Measurements from ENCODE around the gene OR9Q1.
"Not testable (repeated sequence)": the region's sequence is repeated elsewhere in the genome, so short reads cannot be mapped to it uniquely, and the experiment has no call there.

Gene OR9Q1

DNA sequence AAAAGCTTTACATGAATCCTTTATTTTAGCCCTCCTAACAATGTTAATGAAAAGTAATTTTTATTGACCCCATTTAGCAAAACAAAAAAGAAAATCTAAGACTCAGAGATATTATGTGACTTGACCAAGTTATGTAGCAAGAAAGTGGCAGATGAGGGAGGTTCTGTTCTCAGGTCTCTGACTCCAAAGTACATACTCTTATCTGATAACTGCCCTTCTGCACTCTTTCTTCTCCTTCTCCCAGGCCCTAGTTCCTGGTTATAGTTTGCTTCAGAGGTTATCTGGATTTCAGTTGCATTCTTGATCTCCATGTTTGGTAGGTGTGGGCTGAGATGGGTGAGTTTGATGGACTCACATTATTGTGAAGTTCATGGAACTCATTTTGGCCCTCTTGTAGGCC is 169.7 kb downstream of the OR9Q1 start:
- Histone ChIP-seq H3K27me3 (replicated peaks in 2 of 5; ENCODE audit: control insufficient read depth in 4 of 5, insufficient read depth in 5 of 5, low read length in 4 of 5) (no peaks in the 10 kb centered on the region), H3K4me1 (ENCODE audit: control extremely low read depth in 1 of 4, control insufficient read depth in 4 of 4, insufficient read depth in 4 of 4, low read length in 3 of 4) (no peaks in the 10 kb centered on the region), H3K27ac (ENCODE audit: insufficient read depth in 1 of 2, low read depth in 1 of 2, low read length in 2 of 2, poor library complexity in 1 of 2, severe bottlenecking in 2 of 2) (no peak overlapping the region), H3K36me3 (ENCODE audit: control insufficient read depth in 4 of 4, insufficient read depth in 4 of 4, low read length in 3 of 4) (no peaks in the 10 kb centered on the region), H3K4me3 (ENCODE audit: control insufficient read depth in 1 of 7, extremely low read depth in 1 of 7, insufficient read depth in 4 of 7, low read depth in 2 of 7, low read length in 6 of 7) (no peak overlapping the region), H3K9me3 (ENCODE audit: control extremely low read depth in 1 of 5, control insufficient read depth in 4 of 5, insufficient read depth in 2 of 5, low read depth in 1 of 5, low read length in 4 of 5) (peaks cover 0 to 10% (median 0%) of the 10 kb centered on the region in 5 experiments)
- ChIA-PET CTCF (no interaction called here), POLR2A (no interaction called here)
- DNase-seq, result no peak

DNA sequence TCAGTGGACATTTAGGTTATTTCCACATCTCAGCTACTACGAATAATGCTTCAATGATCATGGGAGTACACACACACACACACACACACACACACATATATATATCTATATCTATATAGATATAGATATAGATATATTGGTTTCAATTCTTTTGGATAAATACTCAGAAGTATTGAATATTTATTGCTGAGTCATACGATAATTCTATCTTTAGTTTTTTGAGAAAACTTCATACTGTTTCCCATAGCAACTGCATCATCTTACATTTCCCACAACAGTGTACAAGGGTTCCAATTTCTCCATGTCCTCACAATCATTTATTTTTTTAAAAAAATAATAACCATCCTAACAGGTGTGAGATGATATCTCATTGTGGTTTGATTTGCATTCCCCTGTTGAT is 172.3 kb downstream of the OR9Q1 start:
- no CpG with 5 or more reads among the region's 2 CpGs for WGBS (ENCODE audit: insufficient coverage)
- no peaks in the 10 kb centered on the region for H3K4me1 ChIP-seq (ENCODE audit: control extremely low read depth in 1 of 4, control insufficient read depth in 4 of 4, insufficient read depth in 4 of 4, low read length in 3 of 4)
- H3K27me3 ChIP-seq (replicated peaks in 2 of 5; ENCODE audit: control insufficient read depth in 4 of 5, insufficient read depth in 5 of 5, low read length in 4 of 5), result no peaks in the 10 kb centered on the region
- no peak overlapping the region for H3K4me3 ChIP-seq (ENCODE audit: control insufficient read depth in 1 of 7, extremely low read depth in 1 of 7, insufficient read depth in 4 of 7, low read depth in 2 of 7, low read length in 6 of 7)
- CTCF ChIA-PET, result no interaction called here
- H3K9me3 ChIP-seq (ENCODE audit: control extremely low read depth in 1 of 5, control insufficient read depth in 4 of 5, insufficient read depth in 2 of 5, low read depth in 1 of 5, low read length in 4 of 5), result peaks cover 0 to 15% (median 0%) of the 10 kb centered on the region in 5 experiments
- POLR2A ChIA-PET, result interaction anchor here (0.5 kb wide), 1 partner anchor 128 kb away, joined by 3 read pairs; no protein-coding TSS in a partner anchor
- H3K27ac ChIP-seq (ENCODE audit: insufficient read depth in 1 of 2, low read depth in 1 of 2, low read length in 2 of 2, poor library complexity in 1 of 2, severe bottlenecking in 2 of 2), result no peak overlapping the region
- no peak for DNase-seq
- H3K36me3 ChIP-seq (ENCODE audit: control insufficient read depth in 4 of 4, insufficient read depth in 4 of 4, low read length in 3 of 4), result no peaks in the 10 kb centered on the region

DNA sequence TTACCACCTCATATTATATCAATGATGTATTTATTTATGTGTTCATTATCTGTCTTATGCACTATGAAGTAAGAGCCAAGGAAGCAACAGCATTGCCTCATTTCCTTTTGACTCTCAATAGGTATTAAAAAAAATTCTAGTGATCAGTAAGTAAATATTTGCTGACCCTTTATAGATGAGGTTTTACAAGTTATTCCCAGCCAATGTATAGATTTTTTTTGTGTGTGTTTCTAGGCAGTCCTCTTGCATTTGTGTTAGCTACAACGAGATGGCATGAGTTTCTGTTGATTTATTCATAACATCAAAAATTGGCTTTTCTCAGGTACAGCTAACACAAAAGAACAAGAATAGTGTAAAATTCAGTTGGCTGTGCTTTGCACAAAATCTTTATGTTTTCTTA is 175.6 kb downstream of the OR9Q1 start:
- H3K9me3 ChIP-seq (ENCODE audit: control extremely low read depth in 1 of 5, control insufficient read depth in 4 of 5, insufficient read depth in 2 of 5, low read depth in 1 of 5, low read length in 4 of 5), result peaks cover 0 to 15% (median 0%) of the 10 kb centered on the region in 5 experiments
- H3K4me1 ChIP-seq (ENCODE audit: control extremely low read depth in 1 of 4, control insufficient read depth in 4 of 4, insufficient read depth in 4 of 4, low read length in 3 of 4), result no peaks in the 10 kb centered on the region
- H3K4me3 ChIP-seq (ENCODE audit: control insufficient read depth in 1 of 7, extremely low read depth in 1 of 7, insufficient read depth in 4 of 7, low read depth in 2 of 7, low read length in 6 of 7), result no peak overlapping the region
- peaks cover 0 to under 1% (median 0%) of the 10 kb centered on the region in 5 experiments for H3K27me3 ChIP-seq (replicated peaks in 2 of 5; ENCODE audit: control insufficient read depth in 4 of 5, insufficient read depth in 5 of 5, low read length in 4 of 5)
- CTCF ChIA-PET, result no interaction called here
- POLR2A ChIA-PET, result no interaction called here
- H3K36me3 ChIP-seq (ENCODE audit: control insufficient read depth in 4 of 4, insufficient read depth in 4 of 4, low read length in 3 of 4), result no peaks in the 10 kb centered on the region
- no CpG with 5 or more reads among the region's 1 CpG for WGBS (ENCODE audit: insufficient coverage)
- no peak for DNase-seq
- no peak overlapping the region for H3K27ac ChIP-seq (ENCODE audit: insufficient read depth in 1 of 2, low read depth in 1 of 2, low read length in 2 of 2, poor library complexity in 1 of 2, severe bottlenecking in 2 of 2)

DNA sequence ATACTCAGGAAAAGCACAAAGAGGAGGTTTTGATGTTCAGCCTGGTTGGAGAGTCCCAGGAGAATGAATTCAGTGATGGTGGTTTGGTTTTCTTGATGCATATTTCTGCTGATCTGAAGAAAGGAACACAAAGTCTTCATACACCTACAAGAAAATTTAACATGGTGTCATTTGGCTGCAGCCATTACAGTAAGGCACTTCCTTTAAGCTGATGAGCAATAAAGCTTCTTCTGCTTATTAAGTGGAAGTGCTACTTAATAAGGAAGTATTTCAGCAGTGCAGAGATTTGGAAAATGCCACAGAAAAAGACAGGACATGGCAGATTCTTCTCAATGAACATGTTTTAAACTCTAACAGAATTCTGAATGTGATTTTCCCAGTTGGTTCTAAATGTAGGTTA is 180.4 kb downstream of the OR9Q1 start, which contains the start of gene OR1S2:
Gene OR1S2 (minus strand): TSS at position 101 of the 400 bp plus-strand sequence. CDS start 0 bp downstream, at position 101.
- POLR2A ChIA-PET, result no interaction called here
- peaks cover 0 to 2% (median 0%) of the 10 kb centered on the region in 5 experiments for H3K9me3 ChIP-seq (ENCODE audit: control extremely low read depth in 1 of 5, control insufficient read depth in 4 of 5, insufficient read depth in 2 of 5, low read depth in 1 of 5, low read length in 4 of 5)
- no peak within 1 kb of the TSS for H3K27ac ChIP-seq (ENCODE audit: insufficient read depth in 1 of 2, low read depth in 1 of 2, low read length in 2 of 2, poor library complexity in 1 of 2, severe bottlenecking in 2 of 2)
- no peak for DNase-seq
- peaks cover 0 to 2% (median 0%) of the 10 kb centered on the region in 5 experiments for H3K27me3 ChIP-seq (replicated peaks in 2 of 5; ENCODE audit: control insufficient read depth in 4 of 5, insufficient read depth in 5 of 5, low read length in 4 of 5)
- H3K4me1 ChIP-seq (ENCODE audit: control extremely low read depth in 1 of 4, control insufficient read depth in 4 of 4, insufficient read depth in 4 of 4, low read length in 3 of 4), result no peaks in the 10 kb centered on the region
- H3K36me3 ChIP-seq (ENCODE audit: control insufficient read depth in 4 of 4, insufficient read depth in 4 of 4, low read length in 3 of 4), result no peaks in the 10 kb centered on the region
- H3K4me3 ChIP-seq (ENCODE audit: control insufficient read depth in 1 of 7, extremely low read depth in 1 of 7, insufficient read depth in 4 of 7, low read depth in 2 of 7, low read length in 6 of 7), result no peak within 1 kb of the TSS
- CTCF ChIA-PET, result no interaction called here

DNA sequence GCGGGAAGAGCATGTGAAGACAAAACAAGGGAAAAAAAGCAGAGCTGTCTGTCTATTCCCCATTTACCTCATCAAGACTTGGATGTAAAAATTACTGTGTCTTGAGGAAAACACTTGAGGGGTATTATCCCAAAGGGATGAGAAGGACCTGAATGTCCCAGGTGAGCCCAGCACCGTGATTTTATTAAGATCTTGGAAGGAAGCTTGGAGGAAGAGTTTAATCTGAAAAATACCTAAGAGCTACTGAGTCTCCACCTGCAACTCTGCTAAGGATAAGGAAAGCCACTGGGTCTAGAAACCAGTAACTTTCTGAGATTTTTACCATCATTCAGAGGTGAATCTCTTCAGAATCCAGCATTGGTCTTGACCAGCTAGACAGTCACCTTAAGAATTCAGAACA is 188.7 kb downstream of the OR9Q1 start, which contains the start of gene OR1S1:
Gene OR1S1 (plus strand): TSS at position 301 of the 400 bp plus-strand sequence.
- H3K27me3 ChIP-seq (replicated peaks in 2 of 5; ENCODE audit: control insufficient read depth in 4 of 5, insufficient read depth in 5 of 5, low read length in 4 of 5); H3K4me3 ChIP-seq (ENCODE audit: control insufficient read depth in 1 of 7, extremely low read depth in 1 of 7, insufficient read depth in 4 of 7, low read depth in 2 of 7, low read length in 6 of 7); H3K36me3 ChIP-seq (ENCODE audit: control insufficient read depth in 4 of 4, insufficient read depth in 4 of 4, low read length in 3 of 4); POLR2A ChIA-PET; CTCF ChIA-PET; DNase-seq; H3K9me3 ChIP-seq (ENCODE audit: control extremely low read depth in 1 of 5, control insufficient read depth in 4 of 5, insufficient read depth in 2 of 5, low read depth in 1 of 5, low read length in 4 of 5); H3K27ac ChIP-seq (ENCODE audit: insufficient read depth in 1 of 2, low read depth in 1 of 2, low read length in 2 of 2, poor library complexity in 1 of 2, severe bottlenecking in 2 of 2); H3K4me1 ChIP-seq (ENCODE audit: control extremely low read depth in 1 of 4, control insufficient read depth in 4 of 4, insufficient read depth in 4 of 4, low read length in 3 of 4): not testable (repeated sequence)
- WGBS (ENCODE audit: insufficient coverage), result no CpG with 5 or more reads among the region's 2 CpGs

DNA sequence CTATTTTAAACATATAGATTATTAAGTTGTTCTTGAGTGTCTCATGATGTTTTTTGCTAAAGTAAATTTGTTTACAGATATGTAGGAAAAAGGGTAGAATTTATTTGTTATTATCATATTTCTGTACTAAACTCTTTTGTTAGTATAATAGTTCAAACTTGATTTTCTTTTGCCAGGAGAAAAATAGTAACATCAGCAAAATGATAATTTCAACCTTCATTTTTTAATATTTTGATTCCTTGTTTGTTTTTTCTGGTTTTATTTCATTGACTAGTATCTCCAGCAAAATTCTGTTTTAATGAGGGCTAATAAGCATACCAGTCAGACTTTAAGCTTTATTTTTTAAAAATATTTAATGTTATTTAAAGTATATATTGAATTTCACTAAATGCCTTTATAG is 192.8 kb downstream of the OR9Q1 start:
- CTCF ChIA-PET, result no interaction called here

DNA sequence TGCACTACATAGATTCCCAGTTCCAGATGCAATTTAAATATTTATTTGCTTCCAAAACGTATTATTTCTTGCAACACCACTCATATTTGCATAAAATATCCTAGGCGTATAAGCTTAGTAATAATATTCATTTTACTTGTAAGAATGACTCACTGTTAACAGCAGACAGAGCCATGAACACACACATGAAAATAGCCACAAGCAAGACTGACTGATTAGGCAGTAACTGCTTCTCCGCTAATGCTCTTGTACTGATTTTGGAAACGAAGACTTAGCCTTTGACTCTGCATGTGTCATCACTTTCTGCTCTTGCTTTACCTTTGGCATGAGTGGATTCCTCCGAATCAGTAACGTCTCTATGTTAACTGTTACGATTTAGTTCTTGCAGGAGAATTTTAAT is 199.0 kb downstream of the OR9Q1 start:
- CTCF ChIA-PET, result no interaction called here
- DNase-seq, result no peak
- WGBS (ENCODE audit: insufficient coverage), result 82% methylated on average over 4 of the region's 7 CpGs
- Histone ChIP-seq H3K36me3 (ENCODE audit: control insufficient read depth in 4 of 4, insufficient read depth in 4 of 4, low read length in 3 of 4) (no peaks in the 10 kb centered on the region), H3K4me3 (ENCODE audit: control insufficient read depth in 1 of 7, extremely low read depth in 1 of 7, insufficient read depth in 4 of 7, low read depth in 2 of 7, low read length in 6 of 7) (no peak overlapping the region), H3K27ac (ENCODE audit: insufficient read depth in 1 of 2, low read depth in 1 of 2, low read length in 2 of 2, poor library complexity in 1 of 2, severe bottlenecking in 2 of 2) (no peak overlapping the region), H3K4me1 (ENCODE audit: control extremely low read depth in 1 of 4, control insufficient read depth in 4 of 4, insufficient read depth in 4 of 4, low read length in 3 of 4) (no peaks in the 10 kb centered on the region), H3K9me3 (ENCODE audit: control extremely low read depth in 1 of 5, control insufficient read depth in 4 of 5, insufficient read depth in 2 of 5, low read depth in 1 of 5, low read length in 4 of 5) (no peaks in the 10 kb centered on the region), H3K27me3 (replicated peaks in 2 of 5; ENCODE audit: control insufficient read depth in 4 of 5, insufficient read depth in 5 of 5, low read length in 4 of 5) (no peaks in the 10 kb centered on the region)
- POLR2A ChIA-PET, result no interaction called here

More for the DNA sequence above, 192.8 kb downstream of the OR9Q1 start:
- Histone ChIP-seq H3K4me1 (ENCODE audit: control extremely low read depth in 1 of 4, control insufficient read depth in 4 of 4, insufficient read depth in 4 of 4, low read length in 3 of 4) (no peaks in the 10 kb centered on the region), H3K4me3 (ENCODE audit: control insufficient read depth in 1 of 7, extremely low read depth in 1 of 7, insufficient read depth in 4 of 7, low read depth in 2 of 7, low read length in 6 of 7) (no peak overlapping the region), H3K36me3 (ENCODE audit: control insufficient read depth in 4 of 4, insufficient read depth in 4 of 4, low read length in 3 of 4) (no peaks in the 10 kb centered on the region), H3K27ac (ENCODE audit: insufficient read depth in 1 of 2, low read depth in 1 of 2, low read length in 2 of 2, poor library complexity in 1 of 2, severe bottlenecking in 2 of 2) (no peak overlapping the region), H3K27me3 (replicated peaks in 2 of 5; ENCODE audit: control insufficient read depth in 4 of 5, insufficient read depth in 5 of 5, low read length in 4 of 5) (no peaks in the 10 kb centered on the region), H3K9me3 (ENCODE audit: control extremely low read depth in 1 of 5, control insufficient read depth in 4 of 5, insufficient read depth in 2 of 5, low read depth in 1 of 5, low read length in 4 of 5) (no peaks in the 10 kb centered on the region)
- POLR2A ChIA-PET, result no interaction called here
- DNase-seq, result no peak

Data from common myeloid progenitor, CD34-positive (primary cell).